ENCODE results near the gene HLCS.

DNA sequence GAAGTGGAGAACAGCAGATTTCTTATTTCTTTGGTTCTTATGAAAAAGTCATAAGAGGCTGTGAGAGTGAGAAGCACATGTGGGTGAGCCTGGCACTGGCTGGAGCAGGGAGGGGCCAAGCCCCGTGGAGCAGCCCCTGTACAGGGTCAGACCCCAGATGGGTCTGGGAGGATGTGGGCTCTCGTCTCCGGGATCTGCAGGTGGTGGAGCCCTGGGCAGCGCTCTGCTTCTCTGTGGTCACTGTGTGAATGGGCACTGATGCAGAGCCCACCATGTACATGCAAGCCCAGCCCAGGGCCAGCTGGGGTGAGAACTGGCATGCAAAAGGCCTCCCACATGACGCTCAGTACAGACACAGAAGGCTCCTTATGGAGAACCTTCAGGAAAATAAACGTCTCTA is 200.0 kb downstream of the HLCS start:
- TF ChIP-seq, protein P1, sequence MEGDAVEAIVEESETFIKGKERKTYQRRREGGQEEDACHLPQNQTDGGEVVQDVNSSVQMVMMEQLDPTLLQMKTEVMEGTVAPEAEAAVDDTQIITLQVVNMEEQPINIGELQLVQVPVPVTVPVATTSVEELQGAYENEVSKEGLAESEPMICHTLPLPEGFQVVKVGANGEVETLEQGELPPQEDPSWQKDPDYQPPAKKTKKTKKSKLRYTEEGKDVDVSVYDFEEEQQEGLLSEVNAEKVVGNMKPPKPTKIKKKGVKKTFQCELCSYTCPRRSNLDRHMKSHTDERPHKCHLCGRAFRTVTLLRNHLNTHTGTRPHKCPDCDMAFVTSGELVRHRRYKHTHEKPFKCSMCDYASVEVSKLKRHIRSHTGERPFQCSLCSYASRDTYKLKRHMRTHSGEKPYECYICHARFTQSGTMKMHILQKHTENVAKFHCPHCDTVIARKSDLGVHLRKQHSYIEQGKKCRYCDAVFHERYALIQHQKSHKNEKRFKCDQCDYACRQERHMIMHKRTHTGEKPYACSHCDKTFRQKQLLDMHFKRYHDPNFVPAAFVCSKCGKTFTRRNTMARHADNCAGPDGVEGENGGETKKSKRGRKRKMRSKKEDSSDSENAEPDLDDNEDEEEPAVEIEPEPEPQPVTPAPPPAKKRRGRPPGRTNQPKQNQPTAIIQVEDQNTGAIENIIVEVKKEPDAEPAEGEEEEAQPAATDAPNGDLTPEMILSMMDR (IDR thresholded peaks at IDR 0.05): no peak
- no peak for TF ChIP-seq POLR2A (IDR thresholded peaks at IDR 0.05)

Data from right lobe of liver (tissue), 4 donors.